ENCODE results near the gene TFRC. TPM values are rescaled to one million over a fixed set of nuclear protein-coding genes. Genes with fewer than 3 reads are reported as not detected.

Gene TFRC
- total RNA-seq, 1 experiment from 2014 or later: 604 TPM

DNA sequence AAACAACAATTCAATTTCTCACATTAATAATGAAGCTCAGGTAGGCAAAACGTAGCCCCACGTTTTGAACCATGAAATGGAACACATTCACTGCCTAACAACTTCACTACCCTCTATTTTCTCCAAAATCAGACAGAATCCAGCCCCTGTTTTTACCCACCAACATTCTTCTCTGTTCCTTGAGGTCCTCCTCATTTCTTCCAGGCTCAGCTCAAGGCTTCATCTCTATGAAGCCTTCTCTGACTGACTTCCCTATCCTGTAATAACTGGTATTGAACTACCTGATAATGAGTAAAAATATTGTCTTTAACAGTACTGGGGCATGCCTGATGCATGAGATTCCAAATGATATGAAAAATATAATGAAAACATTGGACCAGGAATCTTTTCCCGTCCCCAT is 2.2 kb downstream of the TFRC start:
- H3K36me3 ChIP-seq (ENCODE audit: control insufficient read depth, insufficient read depth, low read length): peaks cover 4% of the 10 kb centered on the region
- no peak for TF ChIP-seq REST (IDR thresholded peaks at IDR 0.05; ENCODE audit: insufficient read depth in 1 of 2, low read depth in 2 of 2, low read length in 1 of 2)
- no peak for TF ChIP-seq TCF7L2 (IDR thresholded peaks at IDR 0.05; ENCODE audit: low read depth, low read length)
- no peak for TF ChIP-seq POLR2AphosphoS5 (IDR thresholded peaks at IDR 0.05; ENCODE audit: low read depth, low read length)
- TF ChIP-seq, protein P1, sequence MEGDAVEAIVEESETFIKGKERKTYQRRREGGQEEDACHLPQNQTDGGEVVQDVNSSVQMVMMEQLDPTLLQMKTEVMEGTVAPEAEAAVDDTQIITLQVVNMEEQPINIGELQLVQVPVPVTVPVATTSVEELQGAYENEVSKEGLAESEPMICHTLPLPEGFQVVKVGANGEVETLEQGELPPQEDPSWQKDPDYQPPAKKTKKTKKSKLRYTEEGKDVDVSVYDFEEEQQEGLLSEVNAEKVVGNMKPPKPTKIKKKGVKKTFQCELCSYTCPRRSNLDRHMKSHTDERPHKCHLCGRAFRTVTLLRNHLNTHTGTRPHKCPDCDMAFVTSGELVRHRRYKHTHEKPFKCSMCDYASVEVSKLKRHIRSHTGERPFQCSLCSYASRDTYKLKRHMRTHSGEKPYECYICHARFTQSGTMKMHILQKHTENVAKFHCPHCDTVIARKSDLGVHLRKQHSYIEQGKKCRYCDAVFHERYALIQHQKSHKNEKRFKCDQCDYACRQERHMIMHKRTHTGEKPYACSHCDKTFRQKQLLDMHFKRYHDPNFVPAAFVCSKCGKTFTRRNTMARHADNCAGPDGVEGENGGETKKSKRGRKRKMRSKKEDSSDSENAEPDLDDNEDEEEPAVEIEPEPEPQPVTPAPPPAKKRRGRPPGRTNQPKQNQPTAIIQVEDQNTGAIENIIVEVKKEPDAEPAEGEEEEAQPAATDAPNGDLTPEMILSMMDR (IDR thresholded peaks at IDR 0.05): no peak
- no peak for TF ChIP-seq SIN3A (IDR thresholded peaks at IDR 0.05; ENCODE audit: borderline replicate concordance, insufficient read depth, low read depth, low read length)

DNA sequence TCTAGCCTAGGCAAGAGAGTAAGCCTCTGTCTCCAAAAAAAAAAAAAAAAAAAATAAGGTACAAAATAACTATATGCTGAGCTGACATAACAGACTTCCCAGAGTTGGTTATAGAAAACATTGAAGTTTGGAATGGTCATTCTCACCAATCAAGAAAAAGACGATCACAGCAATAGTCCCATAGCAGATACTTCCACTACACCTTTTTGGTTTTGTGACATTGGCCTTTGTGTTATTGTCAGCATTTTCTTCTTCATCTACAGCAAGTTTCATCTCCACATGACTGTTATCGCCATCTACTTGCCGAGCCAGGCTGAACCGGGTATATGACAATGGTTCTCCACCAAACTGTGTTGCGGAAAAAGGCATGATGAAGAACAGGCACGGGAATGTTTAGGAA is 6.9 kb downstream of the TFRC start:
- in situ Hi-C loops (cut with HindIII; ENCODE audit: low pct_unique_long_range_greater_than_20kb, low sequenced_read_pairs): loop anchor here (25.0 kb wide), 1 partner anchor 112 kb away; no protein-coding TSS in a partner anchor
- CTCF ChIA-PET: interaction anchor here (0.6 to 0.7 kb wide), 3 partner anchors 109 to 129 kb away, joined by 3 to 6 read pairs (median 6); no protein-coding TSS in a partner anchor
- no peak overlapping the region for H3K4me3 ChIP-seq (ENCODE audit: low read depth in 2 of 2, low read length in 2 of 2)
- ATAC-seq (no peak), DNase-seq (ENCODE audit: low read depth, low spot score) (no peak)
- no peaks in the 10 kb centered on the region for H3K9me3 ChIP-seq (ENCODE audit: control insufficient read depth, insufficient read depth, low read depth, low read length)
- H3K27ac ChIP-seq (ENCODE audit: low read length): no peak overlapping the region
- H3K36me3 ChIP-seq (ENCODE audit: control insufficient read depth, insufficient read depth, low read length): peaks cover 35% of the 10 kb centered on the region
- BruUV-seq (replicated peaks): no TSS peak
- H3K27me3 ChIP-seq (ENCODE audit: control insufficient read depth, insufficient read depth, low read length): no peaks in the 10 kb centered on the region
- POLR2A ChIA-PET: interaction anchor here (0.6 to 0.7 kb wide), 3 partner anchors 120 to 361 kb away, joined by 4 to 8 read pairs (median 4); no protein-coding TSS in a partner anchor
- intact Hi-C loops (cut with micrococcal nuclease; ENCODE audit: unreplicated experiment): no loop called here
- TF ChIP-seq TCF7L2 (IDR thresholded peaks at IDR 0.05; ENCODE audit: low read depth, low read length): no peak
- TF ChIP-seq, protein P1 (IDR thresholded peaks at IDR 0.05): no peak
- TF ChIP-seq POLR2AphosphoS5 (IDR thresholded peaks at IDR 0.05; ENCODE audit: low read depth, low read length): no peak
- no peak for TF ChIP-seq REST (IDR thresholded peaks at IDR 0.05; ENCODE audit: insufficient read depth in 1 of 2, low read depth in 2 of 2, low read length in 1 of 2)
- TF ChIP-seq SIN3A (IDR thresholded peaks at IDR 0.05; ENCODE audit: borderline replicate concordance, insufficient read depth, low read depth, low read length): no peak
- H3K4me1 ChIP-seq (ENCODE audit: control insufficient read depth, insufficient read depth, low read length): peaks cover 7% of the 10 kb centered on the region; the same call in 1 of the 2 replicates

More for the DNA sequence above, 2.2 kb downstream of the TFRC start:
- intact Hi-C loops (cut with micrococcal nuclease; ENCODE audit: unreplicated experiment) (no loop called here), in situ Hi-C loops (cut with HindIII; ENCODE audit: low pct_unique_long_range_greater_than_20kb, low sequenced_read_pairs) (loop anchor here (25.0 kb wide), 1 partner anchor 108 kb away; no protein-coding TSS in a partner anchor)
- Histone ChIP-seq H3K4me1 (ENCODE audit: control insufficient read depth, insufficient read depth, low read length) (peaks cover 14% of the 10 kb centered on the region; the same call in 1 of the 2 replicates), H3K9me3 (ENCODE audit: control insufficient read depth, insufficient read depth, low read depth, low read length) (no peaks in the 10 kb centered on the region), H3K4me3 (ENCODE audit: low read depth in 2 of 2, low read length in 2 of 2) (peak overlapping the region in 1 of 2 experiments; percentile 54; a peak in 3 of 4 replicates), H3K27ac (ENCODE audit: low read length) (no peak overlapping the region), H3K27me3 (ENCODE audit: control insufficient read depth, insufficient read depth, low read length) (no peaks in the 10 kb centered on the region)
- ATAC-seq (no peak), DNase-seq (ENCODE audit: low read depth, low spot score) (no peak)
- CTCF ChIA-PET: no interaction called here
- POLR2A ChIA-PET: interaction anchor here (0.6 kb wide), 2 partner anchors 118 to 150 kb away, joined by 4 to 5 read pairs; no protein-coding TSS in a partner anchor
- BruUV-seq (replicated peaks): no TSS peak

Data from Panc1 (cell line).